HEK293 (cell line): ENCODE measurements around the gene BYSL.

Experiments
- AEBP2 ChIP-seq: fragments of 450-650 bp; formaldehyde crosslinking; IDR thresholded peaks from 2 replicates; pipeline ENCODE4 v1.5.1; 2016; ENCODE audit warnings: missing biosample characterization, missing genetic modification characterization, borderline replicate concordance
- BCL6B ChIP-seq: fragments of 450-650 bp; formaldehyde crosslinking; IDR thresholded peaks from 2 replicates; pipeline ENCODE4 v1.5.1; 2017; ENCODE audit warnings: missing biosample characterization, missing genetic modification characterization
- GFI1B ChIP-seq: fragments of 450-650 bp; formaldehyde crosslinking; IDR thresholded peaks from 2 replicates; pipeline ENCODE4 v1.5.1; 2016; ENCODE audit warnings: missing biosample characterization, missing genetic modification characterization
- GLIS1 ChIP-seq: fragments of 450-650 bp; formaldehyde crosslinking; IDR thresholded peaks from 2 replicates; pipeline ENCODE4 v1.5.1; 2016; ENCODE audit warnings: missing biosample characterization, missing genetic modification characterization
- HIC1 ChIP-seq: fragments of 450-650 bp; formaldehyde crosslinking; IDR thresholded peaks from 2 replicates; pipeline ENCODE4 v1.5.1; 2016; ENCODE audit warnings: missing biosample characterization, missing genetic modification characterization
- HOXC10 ChIP-seq: sonication (generic); formaldehyde crosslinking; IDR thresholded peaks from 2 replicates; pipeline ENCODE4 v1.8.1; 2023; ENCODE audit warnings: mild to moderate bottlenecking, missing genetic modification reagents
- KLF8 ChIP-seq: fragments of 450-650 bp; formaldehyde crosslinking; IDR thresholded peaks from 2 replicates; pipeline ENCODE4 v1.5.1; 2016; ENCODE audit warnings: missing biosample characterization, missing genetic modification characterization
- KLF9 ChIP-seq: fragments of 450-650 bp; formaldehyde crosslinking; IDR thresholded peaks from 2 replicates; pipeline ENCODE4 v1.5.1; 2016; ENCODE audit warnings: missing biosample characterization, missing genetic modification characterization, low read depth
- PBX3 ChIP-seq: sonication (generic); formaldehyde crosslinking; IDR thresholded peaks from 2 replicates; pipeline ENCODE4 v1.8.1; 2022; ENCODE audit warnings: mild to moderate bottlenecking, moderate library complexity, missing genetic modification reagents
- SCRT2 ChIP-seq: fragments of 450-650 bp; formaldehyde crosslinking; IDR thresholded peaks from 2 replicates; pipeline ENCODE4 v1.5.1; 2016; ENCODE audit warnings: missing biosample characterization, missing genetic modification characterization
- SP2 ChIP-seq: fragments of 450-650 bp; formaldehyde crosslinking; IDR thresholded peaks from 2 replicates; pipeline ENCODE4 v1.5.1; 2016; ENCODE audit warnings: missing biosample characterization, missing genetic modification characterization
- SP3 ChIP-seq: fragments of 450-650 bp; formaldehyde crosslinking; IDR thresholded peaks from 2 replicates; pipeline ENCODE4 v1.5.1; 2016; ENCODE audit warnings: missing biosample characterization, missing genetic modification characterization
- ZBTB20 ChIP-seq: fragments of 450-650 bp; formaldehyde crosslinking; IDR thresholded peaks from 2 replicates; pipeline ENCODE4 v1.5.1; 2016; ENCODE audit warnings: missing biosample characterization, missing genetic modification characterization
- ZBTB26 ChIP-seq: fragments of 450-650 bp; formaldehyde crosslinking; optimal IDR thresholded peaks from 2 replicates; pipeline ENCODE3; 2016; ENCODE audit warnings: missing biosample characterization, mild to moderate bottlenecking, missing genetic modification characterization
- ZBTB44 ChIP-seq: fragments of 450-650 bp; IDR thresholded peaks from 2 replicates; pipeline ENCODE4 v1.5.1; 2018; ENCODE audit warnings: missing biosample characterization, mild to moderate bottlenecking, missing genetic modification characterization
- ZBTB48 ChIP-seq: fragments of 450-650 bp; formaldehyde crosslinking; IDR thresholded peaks from 2 replicates; pipeline ENCODE4 v1.5.1; 2016; ENCODE audit warnings: missing biosample characterization, missing genetic modification characterization
- ZNF114 ChIP-seq: fragments of 450-650 bp; formaldehyde crosslinking; IDR thresholded peaks from 2 replicates; pipeline ENCODE4 v1.5.0; 2017; ENCODE audit warnings: missing biosample characterization, missing genetic modification characterization
- ZNF223 ChIP-seq: fragments of 450-650 bp; formaldehyde crosslinking; IDR thresholded peaks from 2 replicates; pipeline ENCODE4 v1.5.1; 2016; ENCODE audit warnings: missing biosample characterization, missing genetic modification characterization
- ZNF391 ChIP-seq: fragments of 450-650 bp; formaldehyde crosslinking; IDR thresholded peaks from 2 replicates; pipeline ENCODE4 v1.5.1; 2016; ENCODE audit warnings: low read depth, missing biosample characterization, missing genetic modification characterization, borderline replicate concordance
- ZNF501 ChIP-seq: fragments of 450-650 bp; formaldehyde crosslinking; IDR thresholded peaks from 2 replicates; pipeline ENCODE4 v1.5.1; 2016; ENCODE audit warnings: missing biosample characterization, missing genetic modification characterization
- ZNF692 ChIP-seq: fragments of 450-650 bp; formaldehyde crosslinking; IDR thresholded peaks from 2 replicates; pipeline ENCODE4 v1.5.1; 2016; ENCODE audit warnings: missing biosample characterization, missing genetic modification characterization
- ZNF777 ChIP-seq: fragments of 450-650 bp; formaldehyde crosslinking; IDR thresholded peaks from 2 replicates; pipeline ENCODE4 v1.5.1; 2017; ENCODE audit warnings: missing biosample characterization, missing genetic modification characterization, borderline replicate concordance
- ZNF791 ChIP-seq: fragments of 450-650 bp; formaldehyde crosslinking; IDR thresholded peaks from 2 replicates; pipeline ENCODE4 v1.5.1; 2016; ENCODE audit warnings: missing biosample characterization, missing genetic modification characterization
- ZSCAN23 ChIP-seq: fragments of 450-650 bp; formaldehyde crosslinking; IDR thresholded peaks from 2 replicates; pipeline ENCODE4 v1.5.1; 2016; ENCODE audit warnings: missing biosample characterization, missing genetic modification characterization
- ZSCAN30 ChIP-seq: fragments of 450-650 bp; IDR thresholded peaks from 2 replicates; pipeline ENCODE4 v1.5.1; 2018; ENCODE audit warnings: missing biosample characterization, mild to moderate bottlenecking, missing genetic modification characterization, moderate library complexity

Gene BYSL

GRCh38 chr6:41941280-41942066, 20.2 kb downstream of the BYSL start, which contains the start of gene CCND3 (continued):
- TF ChIP-seq ZNF692 (tag by site-specific recombination) (peak; percentile 36; the same call in 1 of the 2 replicates), ZBTB44 (tag by site-specific recombination) (no peak), ZNF223 (0 out of 2 replicates have a peak, but pooled peaks have one; percentile 18), HIC1 (0 out of 2 replicates have a peak, but pooled peaks have one; percentile 34), BCL6B (tag by site-specific recombination) (no peak), SP3 (peak; percentile 55), ZSCAN30 (tag by site-specific recombination) (peak; percentile 25; the same call in 1 of the 2 replicates), ZNF777 (peak; percentile 60; the same call in 1 of the 2 replicates), AEBP2 (no peak), ZBTB20 (peak; percentile 87), SP2 (peak; percentile 88), ZNF501 (tag by site-specific recombination) (0 out of 2 replicates have a peak, but pooled peaks have one; percentile 52), ZBTB26 (tag by site-specific recombination) (peak; percentile 96), PBX3 (CRISPR knock-in tag) (0 out of 2 replicates have a peak, but pooled peaks have one; percentile 47), GFI1B (tag by site-specific recombination) (no peak), HOXC10 (peak; percentile 71; the same call in 1 of the 2 replicates), KLF9 (tag by site-specific recombination) (peak; percentile 52), GLIS1 (tag by site-specific recombination) (peak; percentile 35; the same call in 1 of the 2 replicates), KLF8 (tag by site-specific recombination) (0 out of 2 replicates have a peak, but pooled peaks have one; percentile 19), ZSCAN23 (tag by site-specific recombination) (0 out of 2 replicates have a peak, but pooled peaks have one; percentile 7), ZNF791 (tag by site-specific recombination) (no peak), ZNF391 (tag by site-specific recombination) (peak; percentile 74; the same call in 1 of the 2 replicates), SCRT2 (no peak), ZBTB48 (tag by site-specific recombination) (peak; percentile 91), ZNF114 (tag by site-specific recombination) (no peak)
